Spleen (tissue), 3 donors: Measurements from ENCODE around the gene PRSS23.

Experiments used
- POLR2A ChIP-seq, 3 donors: fragments of 450-650 bp; IDR thresholded peaks; one replicate each; pipeline ENCODE4 v1.5.1; 2017; ENCODE audit warnings: antibody characterized with exemption in 3 of 3, mild to moderate bottlenecking in 1 of 3
- POLR2AphosphoS5 ChIP-seq, 3 donors: sonication (generic); formaldehyde crosslinking; IDR thresholded peaks; one replicate each; pipeline ENCODE4 v1.5.1; 2017; ENCODE audit warnings: antibody characterized with exemption in 3 of 3

- TF ChIP-seq POLR2A (IDR thresholded peaks at IDR 0.05) = no peak
- TF ChIP-seq POLR2AphosphoS5 (IDR thresholded peaks at IDR 0.05) = no peak
These were observed 16.7 kb upstream of the PRSS23 start for GRCh38 chr11:86783661-86784060.
